ENCODE results near the gene UTY. TPM values are rescaled to one million over a fixed set of nuclear protein-coding genes. Genes with fewer than 3 reads are reported as not detected.

UTY gene
- total and polyA plus RNA-seq, 2 experiments from 2014 or later, result not detected

- Histone ChIP-seq H3K27me3 (no peaks in the 10 kb centered on the region), H3K9me3 (ENCODE audit: low read depth) (no peaks in the 10 kb centered on the region), H3K36me3 (replicated peaks; ENCODE audit: insufficient read depth, low read depth) (no peaks in the 10 kb centered on the region), H3K4me1 (ENCODE audit: insufficient read depth) (no peaks in the 10 kb centered on the region), H2AFZ (no peak overlapping the region), H3K4me2 (no peak overlapping the region), H3K4me3 (no peak overlapping the region), H3K27ac (no peak overlapping the region), H3K9me2 (replicated peaks; ENCODE audit: insufficient read depth) (no peaks in the 10 kb centered on the region), H4K20me1 (ENCODE audit: insufficient read depth, poor library complexity, severe bottlenecking) (no peaks in the 10 kb centered on the region), H3K79me2 (no peaks in the 10 kb centered on the region)
- no peak for TF ChIP-seq EZH2 (IDR thresholded peaks at IDR 0.05; ENCODE audit: borderline replicate concordance)
- TF ChIP-seq CTCF (IDR thresholded peaks at IDR 0.05; ENCODE audit: poor library complexity), result no peak
- no peak for TF ChIP-seq EZH2phosphoT487 (IDR thresholded peaks at IDR 0.05; ENCODE audit: low read depth, severe bottlenecking, unreplicated experiment)
- no CpG with 5 or more reads among the region's 4 CpGs for WGBS (ENCODE audit: low lambda C conversion rate, missing lambda C conversion rate)
- no peak for DNase-seq (ENCODE audit: low spot score)
These were observed 111.4 kb downstream of the UTY start for GRCh38 chrY:13368513-13368845.

- Histone ChIP-seq H4K20me1 (ENCODE audit: insufficient read depth, poor library complexity, severe bottlenecking) (no peaks in the 10 kb centered on the region), H3K4me3 (no peak overlapping the region), H3K79me2 (no peaks in the 10 kb centered on the region), H3K9me3 (ENCODE audit: low read depth) (no peaks in the 10 kb centered on the region), H3K27ac (no peak overlapping the region), H3K36me3 (replicated peaks; ENCODE audit: insufficient read depth, low read depth) (no peaks in the 10 kb centered on the region), H3K4me2 (no peak overlapping the region), H2AFZ (no peak overlapping the region), H3K9me2 (replicated peaks; ENCODE audit: insufficient read depth) (no peaks in the 10 kb centered on the region), H3K4me1 (ENCODE audit: insufficient read depth) (no peaks in the 10 kb centered on the region), H3K27me3 (no peaks in the 10 kb centered on the region)
- no peak for DNase-seq (ENCODE audit: low spot score)
- WGBS (ENCODE audit: low lambda C conversion rate, missing lambda C conversion rate), result no CpG with 5 or more reads among the region's 2 CpGs
- TF ChIP-seq EZH2phosphoT487 (IDR thresholded peaks at IDR 0.05; ENCODE audit: low read depth, severe bottlenecking, unreplicated experiment) (no peak), CTCF (IDR thresholded peaks at IDR 0.05; ENCODE audit: poor library complexity) (no peak)
These were observed 116.2 kb downstream of the UTY start for GRCh38 chrY:13363641-13364040.

GRCh38 chrY:13362662-13363061 lies 117.2 kb downstream of the UTY start:
- H3K9me3 ChIP-seq (ENCODE audit: low read depth), result no peaks in the 10 kb centered on the region
- H3K9me2 ChIP-seq (replicated peaks; ENCODE audit: insufficient read depth), result no peaks in the 10 kb centered on the region
- H3K79me2 ChIP-seq, result no peaks in the 10 kb centered on the region
- no peak for DNase-seq (ENCODE audit: low spot score)
- TF ChIP-seq CTCF (IDR thresholded peaks at IDR 0.05; ENCODE audit: poor library complexity), result no peak
- TF ChIP-seq EZH2phosphoT487 (IDR thresholded peaks at IDR 0.05; ENCODE audit: low read depth, severe bottlenecking, unreplicated experiment), result no peak
- no peak for TF ChIP-seq EZH2 (IDR thresholded peaks at IDR 0.05; ENCODE audit: borderline replicate concordance)
- no peaks in the 10 kb centered on the region for H4K20me1 ChIP-seq (ENCODE audit: insufficient read depth, poor library complexity, severe bottlenecking)
- H3K27me3 ChIP-seq, result no peaks in the 10 kb centered on the region
- H3K36me3 ChIP-seq (replicated peaks; ENCODE audit: insufficient read depth, low read depth), result no peaks in the 10 kb centered on the region
- H2AFZ ChIP-seq, result no peak overlapping the region
- no CpG with 5 or more reads among the region's 2 CpGs for WGBS (ENCODE audit: low lambda C conversion rate, missing lambda C conversion rate)
- H3K4me1 ChIP-seq (ENCODE audit: insufficient read depth), result no peaks in the 10 kb centered on the region
- H3K4me2 ChIP-seq, result no peak overlapping the region
- no peak overlapping the region for H3K27ac ChIP-seq
- H3K4me3 ChIP-seq, result no peak overlapping the region

Data from hepatocyte (in vitro differentiated cells).